Measurements from ENCODE around the gene GPR156. TPM values are rescaled to one million over a fixed set of nuclear protein-coding genes. Genes with fewer than 3 reads are reported as not detected.
"Not testable (repeated sequence)": the region's sequence is repeated elsewhere in the genome, so short reads cannot be mapped to it uniquely, and the experiment has no call there.

GPR156 gene
- total RNA-seq, 1 experiment from 2014 or later = 2.8 TPM

GRCh38 chr3:120326784-120327183 lies 41.8 kb upstream of the GPR156 start:
- H3K4me3 ChIP-seq = no peak overlapping the region
- H3K4me1 ChIP-seq (replicated peaks; ENCODE audit: insufficient read depth) = no peaks in the 10 kb centered on the region
- DNase-seq = no peak
- no peaks in the 10 kb centered on the region; the same call in 1 of the 2 replicates for H3K9me3 ChIP-seq (ENCODE audit: insufficient read depth, low read depth)
- intact Hi-C loops (cut with micrococcal nuclease; ENCODE audit: unreplicated experiment) = no loop called here
- no TSS peak for BruUV-seq (replicated peaks)
- peaks cover 19% of the 10 kb centered on the region for H3K36me3 ChIP-seq (ENCODE audit: low read depth)
- no peaks in the 10 kb centered on the region for H3K79me2 ChIP-seq (ENCODE audit: low read depth)
- ChIA-PET CTCF (no interaction called here), POLR2A (ENCODE audit: unreplicated experiment) (no interaction called here)
- H3K9me2 ChIP-seq (ENCODE audit: insufficient read depth) = no peaks in the 10 kb centered on the region
- TF ChIP-seq CTCF (conservative IDR thresholded peaks at IDR 0.05) = no peak
- TF ChIP-seq EZH2 (IDR thresholded peaks at IDR 0.05; ENCODE audit: low read depth) = no peak
- no peaks in the 10 kb centered on the region for H3K27me3 ChIP-seq (ENCODE audit: insufficient read depth, low read depth)
- no peak overlapping the region for H3K4me2 ChIP-seq
- H3K27ac ChIP-seq = no peak overlapping the region
- H2AFZ ChIP-seq = no peak overlapping the region
- no peaks in the 10 kb centered on the region for H3F3A ChIP-seq (ENCODE audit: insufficient read depth, low read depth)
- peaks cover 5% of the 10 kb centered on the region; the same call in 1 of the 2 replicates for H4K20me1 ChIP-seq (ENCODE audit: insufficient read depth)

- Histone ChIP-seq H3K27ac (no peak overlapping the region), H3K4me1 (replicated peaks; ENCODE audit: insufficient read depth) (no peaks in the 10 kb centered on the region), H3K4me2 (no peak overlapping the region), H2AFZ (no peak overlapping the region), H3K4me3 (no peak overlapping the region), H3K9me2 (ENCODE audit: insufficient read depth) (no peaks in the 10 kb centered on the region), H3K36me3 (ENCODE audit: low read depth) (peaks cover 10% of the 10 kb centered on the region), H3K9me3 (ENCODE audit: insufficient read depth, low read depth) (no peaks in the 10 kb centered on the region; the same call in 1 of the 2 replicates), H4K20me1 (ENCODE audit: insufficient read depth) (no peaks in the 10 kb centered on the region), H3K27me3 (ENCODE audit: insufficient read depth, low read depth) (no peaks in the 10 kb centered on the region), H3F3A (ENCODE audit: insufficient read depth, low read depth) (no peaks in the 10 kb centered on the region), H3K79me2 (ENCODE audit: low read depth) (no peaks in the 10 kb centered on the region)
- no peak for DNase-seq
- no TSS peak for BruUV-seq (replicated peaks)
- ChIA-PET POLR2A (ENCODE audit: unreplicated experiment) (no interaction called here), CTCF (no interaction called here)
- TF ChIP-seq EZH2 (IDR thresholded peaks at IDR 0.05; ENCODE audit: low read depth) (no peak), CTCF (conservative IDR thresholded peaks at IDR 0.05) (no peak)
- intact Hi-C loops (cut with micrococcal nuclease; ENCODE audit: unreplicated experiment) = no loop called here
Observed at GRCh38 chr3:120324190-120324589, 39.2 kb upstream of the GPR156 start.

- H3K36me3 ChIP-seq (ENCODE audit: low read depth); H3K27ac ChIP-seq; CTCF ChIA-PET; H4K20me1 ChIP-seq (ENCODE audit: insufficient read depth); H3F3A ChIP-seq (ENCODE audit: insufficient read depth, low read depth); DNase-seq; H3K79me2 ChIP-seq (ENCODE audit: low read depth); H3K4me1 ChIP-seq (replicated peaks; ENCODE audit: insufficient read depth); POLR2A ChIA-PET (ENCODE audit: unreplicated experiment); H2AFZ ChIP-seq; BruUV-seq (replicated peaks); H3K4me2 ChIP-seq; intact Hi-C loops (cut with micrococcal nuclease; ENCODE audit: unreplicated experiment); H3K9me2 ChIP-seq (ENCODE audit: insufficient read depth); H3K4me3 ChIP-seq; H3K9me3 ChIP-seq (ENCODE audit: insufficient read depth, low read depth); H3K27me3 ChIP-seq (ENCODE audit: insufficient read depth, low read depth): not testable (repeated sequence)
Observed at GRCh38 chr3:120323761-120324160, 38.7 kb upstream of the GPR156 start.

All from PC-9 (cell line).